ENCODE data around the gene NAE1. TPM values are rescaled to one million over a fixed set of nuclear protein-coding genes. Genes with fewer than 3 reads are reported as not detected.

NAE1 gene
- polyA plus RNA-seq, 1 donor (not counting 4 experiments of a cell fraction or from before 2014, with no cell fraction given) = 113 TPM

- Histone ChIP-seq H3K27me3 (ENCODE audit: control insufficient read depth, extremely low read depth, insufficient read depth, low read length) (peaks cover 49% of the 10 kb centered on the region), H3K9me3 (ENCODE audit: control insufficient read depth, low read depth, low read length) (no peaks in the 10 kb centered on the region), H3K9ac (ENCODE audit: control insufficient read depth, extremely low read depth, insufficient read depth, low read length) (no peak overlapping the region), H3K4me3 (ENCODE audit: control insufficient read depth in 2 of 3, extremely low read depth in 1 of 3, insufficient read depth in 2 of 3, low read depth in 1 of 3, low read length in 3 of 3) (no peak overlapping the region), H2AFZ (ENCODE audit: control insufficient read depth, low read length) (no peak overlapping the region), H3K9me1 (ENCODE audit: control insufficient read depth, extremely low read depth, insufficient read depth, low read length) (no peaks in the 10 kb centered on the region), H3K4me2 (ENCODE audit: control insufficient read depth, extremely low read depth, insufficient read depth, low read depth, low read length) (no peak overlapping the region), H3K79me2 (ENCODE audit: control insufficient read depth, insufficient read depth, low read length) (no peaks in the 10 kb centered on the region), H3K4me1 (ENCODE audit: control insufficient read depth, extremely low read depth, insufficient read depth, low read length) (no peaks in the 10 kb centered on the region), H3K27ac (ENCODE audit: control insufficient read depth, insufficient read depth, low read length) (no peak overlapping the region), H4K20me1 (ENCODE audit: control insufficient read depth, extremely low read depth, insufficient read depth, low read length) (no peaks in the 10 kb centered on the region), H3K36me3 (ENCODE audit: control insufficient read depth in 2 of 2, extremely low read depth in 1 of 2, insufficient read depth in 2 of 2, low read length in 2 of 2) (no peaks in the 10 kb centered on the region)
- no peak for FAIRE-seq
- dilution Hi-C loops (cut with MboI; ENCODE audit: extremely low pct_ligation_motif_present, low sequenced_read_pairs) = no loop called here
- TF ChIP-seq EZH2 (IDR thresholded peaks at IDR 0.05; ENCODE audit: low read length) = no peak
- no peak for DNase-seq (ENCODE audit: low read depth, low spot score)
Observed at GRCh38 chr16:66849549-66849948, 18.8 kb upstream of the NAE1 start.

GRCh38 chr16:66849021-66849420 lies 18.2 kb upstream of the NAE1 start:
- dilution Hi-C loops (cut with MboI; ENCODE audit: extremely low pct_ligation_motif_present, low sequenced_read_pairs) = no loop called here
- FAIRE-seq = no peak
- no peak overlapping the region for H3K4me3 ChIP-seq (ENCODE audit: control insufficient read depth in 2 of 3, extremely low read depth in 1 of 3, insufficient read depth in 2 of 3, low read depth in 1 of 3, low read length in 3 of 3)
- H3K36me3 ChIP-seq (ENCODE audit: control insufficient read depth in 2 of 2, extremely low read depth in 1 of 2, insufficient read depth in 2 of 2, low read length in 2 of 2) = no peaks in the 10 kb centered on the region
- no peaks in the 10 kb centered on the region for H3K4me1 ChIP-seq (ENCODE audit: control insufficient read depth, extremely low read depth, insufficient read depth, low read length)
- no peak overlapping the region for H3K9ac ChIP-seq (ENCODE audit: control insufficient read depth, extremely low read depth, insufficient read depth, low read length)
- no peaks in the 10 kb centered on the region for H3K9me3 ChIP-seq (ENCODE audit: control insufficient read depth, low read depth, low read length)
- H4K20me1 ChIP-seq (ENCODE audit: control insufficient read depth, extremely low read depth, insufficient read depth, low read length) = no peaks in the 10 kb centered on the region
- TF ChIP-seq EZH2 (IDR thresholded peaks at IDR 0.05; ENCODE audit: low read length) = no peak
- TF ChIP-seq CTCF (optimal IDR thresholded peaks at IDR 0.05 in 1 of 3, IDR thresholded peaks at IDR 0.05 in 1 of 3, conservative IDR thresholded peaks at IDR 0.05 in 1 of 3; ENCODE audit: extremely low read depth in 1 of 3, insufficient read depth in 2 of 3, low read length in 3 of 3) = no peak
- no peak overlapping the region for H3K4me2 ChIP-seq (ENCODE audit: control insufficient read depth, extremely low read depth, insufficient read depth, low read depth, low read length)
- H3K79me2 ChIP-seq (ENCODE audit: control insufficient read depth, insufficient read depth, low read length) = no peaks in the 10 kb centered on the region
- DNase-seq (ENCODE audit: low read depth, low spot score) = no peak
- H3K27me3 ChIP-seq (ENCODE audit: control insufficient read depth, extremely low read depth, insufficient read depth, low read length) = peaks cover 55% of the 10 kb centered on the region
- no peak overlapping the region for H3K27ac ChIP-seq (ENCODE audit: control insufficient read depth, insufficient read depth, low read length)
- no peak overlapping the region for H2AFZ ChIP-seq (ENCODE audit: control insufficient read depth, low read length)
- H3K9me1 ChIP-seq (ENCODE audit: control insufficient read depth, extremely low read depth, insufficient read depth, low read length) = no peaks in the 10 kb centered on the region

- Histone ChIP-seq H3K79me2 (ENCODE audit: control insufficient read depth, insufficient read depth, low read length) (no peaks in the 10 kb centered on the region), H3K4me2 (ENCODE audit: control insufficient read depth, extremely low read depth, insufficient read depth, low read depth, low read length) (no peak overlapping the region), H3K36me3 (ENCODE audit: control insufficient read depth in 2 of 2, extremely low read depth in 1 of 2, insufficient read depth in 2 of 2, low read length in 2 of 2) (no peaks in the 10 kb centered on the region), H3K27ac (ENCODE audit: control insufficient read depth, insufficient read depth, low read length) (no peak overlapping the region), H3K27me3 (ENCODE audit: control insufficient read depth, extremely low read depth, insufficient read depth, low read length) (peaks cover 63% of the 10 kb centered on the region), H3K4me1 (ENCODE audit: control insufficient read depth, extremely low read depth, insufficient read depth, low read length) (no peaks in the 10 kb centered on the region), H3K9me1 (ENCODE audit: control insufficient read depth, extremely low read depth, insufficient read depth, low read length) (no peaks in the 10 kb centered on the region), H3K4me3 (ENCODE audit: control insufficient read depth in 2 of 3, extremely low read depth in 1 of 3, insufficient read depth in 2 of 3, low read depth in 1 of 3, low read length in 3 of 3) (no peak overlapping the region), H2AFZ (ENCODE audit: control insufficient read depth, low read length) (no peak overlapping the region), H4K20me1 (ENCODE audit: control insufficient read depth, extremely low read depth, insufficient read depth, low read length) (no peaks in the 10 kb centered on the region), H3K9ac (ENCODE audit: control insufficient read depth, extremely low read depth, insufficient read depth, low read length) (no peak overlapping the region), H3K9me3 (ENCODE audit: control insufficient read depth, low read depth, low read length) (no peaks in the 10 kb centered on the region)
- TF ChIP-seq EZH2 (IDR thresholded peaks at IDR 0.05; ENCODE audit: low read length) = no peak
- no peak for TF ChIP-seq CTCF (optimal IDR thresholded peaks at IDR 0.05 in 1 of 3, IDR thresholded peaks at IDR 0.05 in 1 of 3, conservative IDR thresholded peaks at IDR 0.05 in 1 of 3; ENCODE audit: extremely low read depth in 1 of 3, insufficient read depth in 2 of 3, low read length in 3 of 3)
- FAIRE-seq (no peak), DNase-seq (ENCODE audit: low read depth, low spot score) (no peak)
- dilution Hi-C loops (cut with MboI; ENCODE audit: extremely low pct_ligation_motif_present, low sequenced_read_pairs) = no loop called here
Observed at GRCh38 chr16:66848172-66848571, 17.4 kb upstream of the NAE1 start.

Data from keratinocyte (primary cell).